GM04503 (cell line): ENCODE measurements around the gene CAMSAP1.

Source experiments
- DNase-seq: peaks from one replicate; pipeline ENCODE4 v3.0.0-alpha.2; 2012; ENCODE audit warnings: low read depth

Gene CAMSAP1

GRCh38 chr9:135840107-135840506, 67.2 kb downstream of the CAMSAP1 start:
- no peak for DNase-seq

DNA sequence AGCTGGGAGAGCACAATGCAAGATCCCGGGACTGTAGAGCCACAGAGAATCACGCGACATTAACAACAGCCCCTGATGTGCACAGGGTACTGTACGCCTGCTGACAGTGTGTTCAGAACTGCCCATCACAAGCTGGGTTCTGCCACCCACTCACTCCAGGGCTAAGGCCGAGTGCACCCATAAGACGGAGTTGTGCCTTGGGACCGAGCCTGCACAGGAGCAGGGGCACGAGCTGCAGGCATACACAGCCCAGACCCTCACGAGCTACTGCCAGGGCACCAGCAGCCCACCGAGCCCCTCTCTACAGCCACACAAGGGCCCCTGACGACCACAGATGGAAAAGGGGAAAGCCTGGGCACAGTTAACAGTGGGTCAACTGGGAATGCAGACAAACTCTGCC, 67.8 kb downstream of the CAMSAP1 start:
- no peak for DNase-seq

GRCh38 chr9:135835131-135835530, 72.2 kb downstream of the CAMSAP1 start:
- DNase-seq = no peak

DNA sequence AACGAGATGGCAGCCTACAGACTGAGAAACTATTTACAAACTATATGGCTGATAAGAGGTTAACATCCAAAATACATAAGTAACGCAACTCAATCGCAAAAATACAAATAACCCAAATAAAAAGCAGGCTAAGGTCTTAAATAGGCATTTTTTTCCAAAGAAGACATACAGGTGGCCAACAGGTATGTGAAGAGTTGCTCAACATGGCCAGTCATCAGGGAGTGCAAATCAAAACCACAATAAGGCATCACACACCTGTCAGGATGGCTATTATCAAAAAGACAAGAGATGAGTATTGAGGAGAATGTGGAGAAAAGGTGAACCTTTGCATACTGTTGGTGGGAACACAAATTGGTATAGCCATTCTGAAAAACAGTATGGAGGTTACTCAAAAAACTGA, 73.5 kb downstream of the CAMSAP1 start:
- DNase-seq = no peak

- no peak for DNase-seq
Observed at GRCh38 chr9:135830496-135830895, 76.8 kb downstream of the CAMSAP1 start.

DNA sequence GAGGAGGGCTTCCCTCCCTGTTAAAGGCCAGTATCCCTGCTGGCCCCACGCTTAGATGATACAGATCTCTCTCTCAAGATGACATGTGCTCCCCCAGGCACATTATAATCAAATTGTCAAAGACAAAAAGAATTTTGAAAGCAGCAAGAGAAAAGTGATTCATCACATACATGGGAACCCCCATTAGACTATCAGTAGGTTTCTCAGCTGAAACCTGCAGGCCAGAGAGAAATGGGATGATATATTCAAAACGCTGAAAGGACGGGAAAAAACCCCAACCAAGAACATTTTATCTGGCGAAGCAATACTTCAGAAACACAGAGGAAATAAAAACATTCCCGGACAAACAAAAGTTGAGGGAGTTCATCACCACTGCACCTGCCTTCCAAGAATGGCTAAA, 78.7 kb downstream of the CAMSAP1 start:
- DNase-seq = no peak

DNA sequence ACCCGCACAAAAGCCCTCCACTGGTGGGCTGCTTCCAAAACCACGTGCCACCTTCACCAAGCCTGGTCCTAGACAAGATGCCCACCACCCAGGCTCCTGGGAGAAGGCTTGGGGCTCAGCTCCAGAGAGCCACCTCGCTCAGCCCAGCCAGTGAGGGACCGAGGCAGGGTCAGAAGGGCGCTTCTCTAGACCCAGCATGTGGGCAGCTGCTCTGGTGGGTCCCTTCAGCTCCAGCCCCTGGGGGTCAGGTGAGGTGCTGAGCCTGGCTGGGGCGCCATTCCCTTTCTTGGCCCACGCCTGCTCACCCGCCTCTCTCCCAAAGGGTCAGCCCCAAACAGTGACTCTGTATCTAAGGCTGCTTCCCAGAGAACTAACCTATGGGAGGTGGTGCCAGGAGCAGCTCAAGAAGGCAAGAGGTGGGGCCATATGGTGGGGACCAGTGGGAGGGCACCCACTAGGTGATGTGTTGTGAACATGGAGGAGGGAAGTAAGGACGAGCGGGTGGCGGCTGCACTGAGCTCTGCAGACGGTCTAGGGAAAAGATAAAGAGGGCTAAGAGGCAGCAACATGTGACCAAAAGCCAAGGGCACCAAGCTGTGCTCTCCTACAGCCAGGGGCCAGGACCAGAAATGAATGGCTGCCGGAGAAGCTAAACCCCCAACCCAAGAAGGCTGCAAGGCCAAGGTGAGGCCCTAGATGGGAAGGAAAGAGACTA, 79.3 kb downstream of the CAMSAP1 start:
- no peak for DNase-seq

- no peak for DNase-seq
Observed at GRCh38 chr9:135827301-135827700, 80.0 kb downstream of the CAMSAP1 start.

DNA sequence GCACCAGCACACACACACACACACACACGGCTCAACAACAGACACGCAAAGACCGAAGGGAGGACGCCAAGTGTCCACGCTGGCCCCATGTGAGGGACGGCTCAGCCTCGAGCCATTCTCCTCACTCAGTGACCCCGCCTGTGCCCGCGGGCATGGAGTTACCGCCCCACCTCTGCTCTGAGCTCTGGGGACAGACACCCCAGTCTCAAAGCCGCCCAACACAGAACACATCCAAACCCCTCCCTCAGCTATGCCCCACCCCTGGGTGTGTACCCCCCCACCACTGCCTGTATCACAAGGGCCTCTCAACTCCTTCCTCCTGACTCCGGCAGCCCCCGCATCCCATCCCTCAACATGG, 81.2 kb downstream of the CAMSAP1 start:
- DNase-seq = no peak

GRCh38 chr9:135825435-135826187, 81.7 kb downstream of the CAMSAP1 start:
- no peak for DNase-seq

DNA sequence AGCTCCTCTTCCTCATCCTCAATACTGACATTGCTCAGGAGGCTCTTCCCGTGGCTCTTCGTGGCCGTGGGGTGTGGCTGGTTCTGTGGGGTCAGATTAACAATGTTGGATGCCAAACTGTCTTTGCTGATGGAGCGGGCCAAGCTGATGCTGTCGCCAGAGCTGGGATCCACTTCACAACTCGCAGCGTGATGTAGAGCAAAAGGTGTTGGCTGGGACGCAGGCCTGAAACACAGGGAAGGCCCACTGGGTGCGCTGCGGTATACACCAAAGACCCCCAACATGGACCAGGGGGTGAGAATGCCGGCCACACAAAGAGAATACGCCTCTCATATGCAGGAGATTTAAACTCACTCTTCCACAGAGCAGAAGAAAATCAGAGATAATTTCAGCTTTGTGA, 84.3 kb downstream of the CAMSAP1 start:
- no peak for DNase-seq

DNA sequence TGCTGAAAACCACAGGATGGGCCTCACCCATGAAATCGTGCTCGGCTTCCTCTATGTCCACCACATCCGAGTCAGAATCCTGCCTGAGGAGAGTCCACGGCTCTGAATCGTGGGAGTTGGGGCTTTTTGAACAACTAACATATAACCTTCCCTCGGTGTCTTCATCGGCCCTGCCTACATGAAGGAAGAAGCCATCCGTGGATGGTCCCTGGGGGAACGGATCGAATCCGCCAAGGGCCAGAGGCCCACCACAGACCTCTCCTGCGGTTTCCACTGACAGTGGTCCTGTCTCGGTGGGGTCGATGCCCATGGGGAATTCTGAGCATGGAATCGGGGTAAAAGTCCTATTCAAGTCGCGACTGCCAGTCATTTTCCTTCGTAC, 85.0 kb downstream of the CAMSAP1 start:
- DNase-seq = no peak

- no peak for DNase-seq
Observed at GRCh38 chr9:135821733-135822373, 85.5 kb downstream of the CAMSAP1 start.

GRCh38 chr9:135821116-135821515, 86.2 kb downstream of the CAMSAP1 start:
- no peak for DNase-seq

DNA sequence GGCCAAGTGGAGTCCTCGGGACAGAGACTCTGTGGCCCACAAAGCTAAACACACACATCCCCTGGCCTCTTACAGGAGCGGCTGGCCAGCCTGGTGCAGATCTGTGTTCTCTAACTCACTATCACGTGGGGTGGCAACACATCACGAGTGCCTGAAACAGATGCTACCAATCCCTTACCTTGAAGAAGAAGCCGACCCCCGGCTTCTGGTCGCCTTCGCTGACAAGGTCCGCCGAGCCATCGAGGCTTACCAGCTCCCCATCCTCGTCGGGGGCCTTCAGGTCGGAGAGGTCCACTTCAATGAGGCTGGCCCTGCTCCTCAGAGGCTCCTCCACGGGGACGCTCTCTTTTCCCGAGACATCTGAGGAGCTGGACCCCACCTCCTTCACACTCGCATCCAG, 86.7 kb downstream of the CAMSAP1 start:
- DNase-seq = no peak

DNA sequence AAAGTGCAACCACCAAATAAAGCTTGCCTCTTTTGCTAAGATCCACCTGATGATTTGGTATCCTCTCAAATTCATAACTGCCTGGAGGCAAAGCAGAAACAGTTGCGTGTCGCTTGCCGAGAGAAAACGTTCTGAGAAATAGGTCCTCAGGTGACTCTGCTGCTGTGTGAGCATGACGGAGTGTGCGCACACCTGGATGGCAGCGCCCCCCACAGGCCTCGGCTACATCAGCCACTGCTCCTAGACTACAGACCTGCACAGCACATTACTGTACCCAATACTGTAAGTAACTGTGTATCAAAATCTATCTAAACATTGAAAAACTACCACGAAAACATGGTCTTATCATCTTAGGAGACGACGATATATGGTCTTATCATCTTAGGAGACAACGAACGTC, 87.4 kb downstream of the CAMSAP1 start:
- no peak for DNase-seq

DNA sequence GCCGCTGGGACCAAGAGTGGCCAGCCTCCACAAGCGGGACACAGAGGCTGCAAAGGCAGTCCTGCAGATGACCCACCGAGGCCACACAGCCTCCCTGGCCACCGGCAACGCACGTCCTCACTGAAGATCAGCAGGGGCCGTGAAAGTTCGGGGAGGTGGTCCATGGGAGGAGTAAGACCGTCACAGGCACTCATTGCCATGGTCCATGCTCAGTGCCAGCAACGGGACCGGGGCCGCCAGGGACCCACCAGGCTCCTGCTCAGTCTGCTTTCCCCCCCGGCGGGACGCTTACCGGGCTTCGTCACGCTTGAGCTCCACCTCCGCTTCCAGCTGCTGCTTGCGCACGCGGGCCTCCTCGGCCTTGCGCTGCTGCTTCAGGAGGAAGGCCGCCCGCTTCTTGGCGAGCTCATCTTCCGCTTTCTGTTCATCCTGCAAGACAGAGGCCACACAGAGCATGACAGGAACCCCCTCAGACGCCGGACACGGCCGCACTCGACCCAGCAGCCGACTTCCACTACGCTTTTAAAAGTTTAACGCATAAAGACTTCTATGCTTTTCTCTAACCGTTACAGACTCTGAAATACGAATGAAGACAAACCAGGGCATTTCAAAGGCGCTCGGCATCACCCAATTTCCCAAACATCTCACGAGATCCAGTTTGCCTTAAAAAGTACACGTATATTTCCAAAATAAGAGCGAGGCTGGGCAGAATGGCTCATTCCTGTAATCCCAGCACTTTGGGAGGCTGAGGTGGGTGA, 88.4 kb downstream of the CAMSAP1 start:
- DNase-seq = no peak

DNA sequence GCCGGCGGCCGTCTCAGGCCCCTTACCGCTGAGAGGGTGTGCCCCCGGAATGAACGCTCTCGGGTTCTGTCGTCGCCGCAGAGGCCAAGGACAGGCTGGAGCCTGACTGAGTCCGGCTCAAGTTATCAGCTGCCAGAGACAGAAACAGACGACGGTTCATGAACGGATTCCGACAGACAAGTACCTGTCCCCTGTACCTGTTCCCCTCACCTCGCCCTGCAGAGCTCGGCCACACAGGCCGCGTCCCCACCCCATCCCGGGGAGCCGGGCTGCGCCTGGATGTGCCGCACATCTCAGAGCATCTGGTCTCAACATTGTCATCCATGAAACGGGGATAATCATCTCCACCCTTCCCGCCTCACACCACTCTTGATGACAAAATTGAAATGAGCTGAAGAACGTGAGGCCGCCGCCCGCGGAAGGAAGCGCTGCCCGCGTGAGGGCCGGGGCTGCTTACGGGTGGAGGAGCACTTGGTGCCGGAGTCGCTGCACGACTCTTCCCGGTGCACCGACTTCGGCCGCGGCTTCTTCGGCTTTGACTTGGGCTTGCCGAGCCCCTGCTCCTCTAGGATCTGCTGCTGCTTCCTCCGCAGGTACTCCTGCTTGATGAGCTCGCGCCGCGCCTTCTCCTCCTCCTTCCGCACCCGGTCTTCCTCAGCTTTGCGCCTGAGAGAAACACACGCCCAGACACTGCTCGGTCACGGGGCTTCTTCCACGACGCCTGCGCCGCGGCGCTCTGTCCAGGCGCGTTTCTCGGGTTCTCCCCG, 89.2 kb downstream of the CAMSAP1 start:
- no peak for DNase-seq

- DNase-seq = no peak
Observed at GRCh38 chr9:135816651-135816970, 90.7 kb downstream of the CAMSAP1 start.

DNA sequence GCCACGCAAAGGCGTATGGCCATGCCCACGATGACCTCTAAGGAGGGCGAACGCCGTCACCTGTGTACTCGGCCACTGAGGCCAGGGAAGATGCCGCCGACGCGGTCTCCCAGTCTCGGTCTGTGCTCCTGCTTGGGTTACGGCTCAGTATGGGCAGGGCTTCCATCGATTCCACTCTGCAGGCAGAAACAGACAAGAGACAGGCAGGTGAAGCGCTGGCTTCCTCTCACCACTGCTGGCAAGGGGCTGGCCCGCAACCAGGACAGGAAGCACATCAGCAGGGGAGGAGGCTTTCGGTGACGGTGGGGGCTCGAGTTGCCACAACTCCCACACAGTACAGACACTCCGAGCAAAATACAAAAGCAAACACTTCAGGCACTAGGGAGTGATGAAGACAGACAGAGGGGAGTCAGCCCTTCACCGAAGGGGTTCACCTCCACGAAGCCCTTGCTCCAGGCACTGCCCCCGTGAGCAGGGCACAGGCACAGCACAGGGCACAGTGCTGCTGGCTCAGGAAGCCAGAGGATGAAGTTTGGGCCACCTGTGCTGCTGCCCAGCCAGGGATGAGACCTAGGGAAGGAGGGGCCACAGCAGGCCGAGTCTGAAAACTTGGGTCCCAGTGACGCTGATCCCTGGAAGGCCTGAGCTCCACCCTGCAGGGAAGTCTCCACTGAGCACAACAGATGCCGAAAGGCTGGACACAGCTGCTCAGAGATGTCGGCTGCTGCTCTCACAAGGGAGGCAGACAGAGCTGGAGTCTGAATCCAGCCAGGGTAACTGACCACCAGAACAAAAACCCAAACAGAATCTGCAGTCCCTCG, 91.3 kb downstream of the CAMSAP1 start:
- DNase-seq = no peak

DNA sequence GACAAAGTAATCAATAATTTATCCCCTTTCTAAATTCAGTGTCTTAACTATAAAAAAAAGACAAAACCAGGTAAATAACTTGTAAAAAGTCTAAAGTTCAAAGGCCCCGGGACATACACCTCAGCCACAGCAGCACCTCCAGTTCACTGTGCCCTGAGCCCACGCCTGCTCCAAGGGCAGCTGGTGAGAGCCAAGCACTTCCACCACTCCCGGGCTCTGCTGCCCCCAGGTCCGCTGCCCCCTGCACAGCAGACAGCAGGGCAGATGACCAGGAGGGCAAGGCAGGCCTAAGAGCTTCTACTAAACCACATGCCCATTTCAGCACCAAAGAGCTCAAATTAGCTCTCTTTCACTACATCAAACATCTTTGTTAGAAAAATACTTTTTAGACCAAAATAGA, 91.9 kb downstream of the CAMSAP1 start:
- DNase-seq = no peak
